Kidney (tissue), 14 donors: ENCODE data around the gene DUS2. TPM values are rescaled to one million over a fixed set of nuclear protein-coding genes. Genes with fewer than 3 reads are reported as not detected.

Source experiments
- DNase-seq, 5 donors: peaks; one replicate each; pipeline ENCODE4 v3.0.0-alpha.2; 2013 to 2020
- FAIRE-seq: peaks from 2 replicates; lab custom pipeline; 2012; peaks lifted over from hg19 to GRCh38; lab: Jason Lieb, UNC
- H3K27ac ChIP-seq, 2 donors: one replicate each; pipeline ENCODE4 v1.7.0; 2013; ENCODE audit warnings: low read depth in 2 of 2, low read length in 2 of 2, inconsistent platforms in 1 of 2
- H3K27me3 ChIP-seq: one replicate; pipeline ENCODE4 v1.7.1; 2013; ENCODE audit warnings: low read length, inconsistent platforms; ENCODE audit not compliant: control insufficient read depth, insufficient read depth
- H3K36me3 ChIP-seq, 3 donors: one replicate each; pipeline versions ENCODE4 v1.7.0 to v1.7.1; 2013; ENCODE audit warnings: low read length in 3 of 3, control low read depth in 1 of 3, inconsistent platforms in 1 of 3; ENCODE audit not compliant: insufficient read depth in 3 of 3, control insufficient read depth in 2 of 3
- H3K4me1 ChIP-seq, 3 donors: one replicate each; pipeline versions ENCODE4 v1.7.0 to v1.7.1; 2013; ENCODE audit warnings: low read length in 3 of 3, inconsistent platforms in 1 of 3, low read depth in 1 of 3; ENCODE audit not compliant: control insufficient read depth in 2 of 3, insufficient read depth in 2 of 3
- H3K4me3 ChIP-seq, 3 donors: one replicate each; pipeline versions ENCODE4 v1.7.0 to v1.8.1; 2013; ENCODE audit warnings: low read length in 3 of 3, control low read depth in 1 of 3, inconsistent platforms in 1 of 3
- H3K9ac ChIP-seq, 3 donors: one replicate each; pipeline versions ENCODE4 v1.7.0 to v1.7.1; 2013; ENCODE audit warnings: low read length in 3 of 3, control low read depth in 1 of 3, inconsistent platforms in 1 of 3
- H3K9me3 ChIP-seq, 3 donors: one replicate each; pipeline versions ENCODE4 v1.7.0 to v1.7.1; 2013; ENCODE audit warnings: low read length in 3 of 3, control low read depth in 1 of 3, inconsistent platforms in 1 of 3; ENCODE audit not compliant: control insufficient read depth in 2 of 3, insufficient read depth in 1 of 3
- CTCF ChIP-seq: IDR thresholded peaks from 3 replicates; pipeline ENCODE4 v1.5.1; 2012; ENCODE audit warnings: mild to moderate bottlenecking, moderate library complexity, borderline replicate concordance; ENCODE audit not compliant: insufficient read depth; ENCODE audit errors: extremely low read depth
- intact Hi-C: fragments of 100-400 bp; cut with DNase I; formaldehyde crosslinking; loops from one replicate; pipeline ENCODE4 v1.11.1; 2022
- polyA plus RNA-seq: library from polyadenylated mRNA; stranded (reverse); fragments of 350-450 nt; fragmentation: Illumina TruSeq; extraction: RNeasy Lipid Tissue Mini Kit (QIAGEN cat#74804); gene quantifications from one replicate; pipeline ENCODE4 v1.2.3, GENCODE V29; 2014; ENCODE audit warnings: low read depth, low replicate concordance; ENCODE audit not compliant: insufficient read depth
- total RNA-seq: library from RNA; stranded (reverse); fragmentation: NEBNext Ultra II Directional; extraction: Animal tissue kit (Norgen Biotek cat#: 25700); gene quantifications from one replicate; pipeline ENCODE4 v1.2.1, GENCODE V29; 2021
- donor health status: control.
- donor health status: control.
- donor health status: control.
- donor health status: control.
- donor health status: control.
- donor health status: DM: yes; HTN: yes; CAD: no.
- donor health status: Normal renal cell carcinoma (clear cell type).

The DUS2 gene
- total and polyA plus RNA-seq, 2 donors from 2014 or later = 12.1 to 12.5 TPM

GRCh38 chr16:67988675-67989074, 34.4 kb upstream of the DUS2 start:
- Histone ChIP-seq H3K9me3 (no peaks in the 10 kb centered on the region), H3K9ac (no peak overlapping the region)
- intact Hi-C loops = no loop called here

DNA sequence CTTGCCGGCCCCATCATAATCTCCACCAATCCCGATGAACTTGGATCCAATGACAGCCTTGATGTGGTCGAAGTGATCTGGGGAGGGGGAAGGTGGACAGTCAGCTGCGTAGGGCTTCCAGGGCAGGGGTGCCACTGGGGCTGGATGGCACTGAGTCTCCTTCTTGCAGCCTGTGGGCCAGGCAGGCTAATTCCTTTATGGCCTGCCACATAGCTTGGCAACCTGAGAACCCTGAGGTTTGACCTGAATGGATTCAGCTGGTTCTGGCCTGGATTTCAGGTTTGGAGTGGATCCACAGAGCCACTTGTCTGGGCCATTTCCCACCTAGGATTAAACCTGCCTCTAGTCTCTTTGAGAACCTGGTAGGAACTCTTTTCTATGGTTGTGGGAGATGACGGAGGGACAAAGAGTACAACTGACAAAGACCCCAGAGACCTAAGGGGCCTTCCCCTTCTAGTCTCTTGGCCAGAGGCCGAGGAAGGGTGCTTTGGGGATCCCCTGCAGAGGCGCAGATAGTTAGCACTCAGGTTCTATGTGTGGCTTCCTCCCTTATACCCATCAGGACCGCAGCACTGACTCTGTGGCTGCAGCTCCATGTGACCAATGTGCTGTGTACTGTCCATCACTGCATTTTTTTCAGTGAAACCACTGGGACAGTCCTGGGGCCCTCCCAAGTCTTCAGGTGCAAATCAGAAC, 33.6 kb upstream of the DUS2 start:
- DNase-seq (no peak), FAIRE-seq (no peak)
- Histone ChIP-seq H3K9ac (no peak overlapping the region), H3K27me3 (no peaks in the 10 kb centered on the region), H3K36me3 (no peaks in the 10 kb centered on the region), H3K4me1 (peaks cover 0 to 10% (median 0%) of the 10 kb centered on the region in 3 donors), H3K4me3 (no peak overlapping the region), H3K9me3 (no peaks in the 10 kb centered on the region), H3K27ac (no peak overlapping the region)
- TF ChIP-seq CTCF = no peak
- intact Hi-C loops = no loop called here

More at GRCh38 chr16:67988675-67989074, 34.4 kb upstream of the DUS2 start:
- no peak for FAIRE-seq
- no peak for TF ChIP-seq CTCF
- no peak overlapping the region for H3K27ac ChIP-seq
- H3K4me3 ChIP-seq = no peak overlapping the region
- no peaks in the 10 kb centered on the region for H3K27me3 ChIP-seq
- no peaks in the 10 kb centered on the region for H3K36me3 ChIP-seq
- no peak for DNase-seq
- peaks cover 0 to 8% (median 0%) of the 10 kb centered on the region in 3 donors for H3K4me1 ChIP-seq

DNA sequence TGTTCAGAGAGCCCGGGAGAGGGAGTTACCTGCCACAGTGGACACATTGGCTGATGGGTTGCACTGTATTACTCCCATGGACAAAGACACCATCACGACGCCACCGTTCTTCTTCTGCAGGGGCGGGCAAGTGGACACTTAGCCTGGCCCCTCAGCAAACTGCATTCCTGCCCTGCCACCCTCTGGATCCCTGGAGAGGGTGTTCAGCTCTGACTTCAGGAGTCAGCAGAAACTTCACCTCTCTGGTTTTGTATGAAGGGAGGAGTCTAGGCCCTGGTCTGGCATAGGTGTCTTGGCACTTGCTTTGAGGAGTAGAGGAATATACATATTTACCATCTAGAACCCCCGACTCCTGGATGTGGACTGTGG, 33.1 kb upstream of the DUS2 start:
- H3K4me1 ChIP-seq = peaks cover 0 to 10% (median 0%) of the 10 kb centered on the region in 3 donors
- FAIRE-seq = no peak
- TF ChIP-seq CTCF = no peak

More for the DNA sequence above, 33.1 kb upstream of the DUS2 start:
- H3K9me3 ChIP-seq = no peaks in the 10 kb centered on the region
- H3K4me3 ChIP-seq = no peak overlapping the region
- no peak overlapping the region for H3K9ac ChIP-seq
- H3K36me3 ChIP-seq = no peaks in the 10 kb centered on the region
- intact Hi-C loops = no loop called here
- no peak overlapping the region for H3K27ac ChIP-seq
- H3K27me3 ChIP-seq = no peaks in the 10 kb centered on the region
- no peak for DNase-seq
